Measurements from ENCODE around the gene SELENON.
A peak's percentile ranks its signal among the peaks of the same experiment; 100 is the strongest.

The SELENON gene

DNA sequence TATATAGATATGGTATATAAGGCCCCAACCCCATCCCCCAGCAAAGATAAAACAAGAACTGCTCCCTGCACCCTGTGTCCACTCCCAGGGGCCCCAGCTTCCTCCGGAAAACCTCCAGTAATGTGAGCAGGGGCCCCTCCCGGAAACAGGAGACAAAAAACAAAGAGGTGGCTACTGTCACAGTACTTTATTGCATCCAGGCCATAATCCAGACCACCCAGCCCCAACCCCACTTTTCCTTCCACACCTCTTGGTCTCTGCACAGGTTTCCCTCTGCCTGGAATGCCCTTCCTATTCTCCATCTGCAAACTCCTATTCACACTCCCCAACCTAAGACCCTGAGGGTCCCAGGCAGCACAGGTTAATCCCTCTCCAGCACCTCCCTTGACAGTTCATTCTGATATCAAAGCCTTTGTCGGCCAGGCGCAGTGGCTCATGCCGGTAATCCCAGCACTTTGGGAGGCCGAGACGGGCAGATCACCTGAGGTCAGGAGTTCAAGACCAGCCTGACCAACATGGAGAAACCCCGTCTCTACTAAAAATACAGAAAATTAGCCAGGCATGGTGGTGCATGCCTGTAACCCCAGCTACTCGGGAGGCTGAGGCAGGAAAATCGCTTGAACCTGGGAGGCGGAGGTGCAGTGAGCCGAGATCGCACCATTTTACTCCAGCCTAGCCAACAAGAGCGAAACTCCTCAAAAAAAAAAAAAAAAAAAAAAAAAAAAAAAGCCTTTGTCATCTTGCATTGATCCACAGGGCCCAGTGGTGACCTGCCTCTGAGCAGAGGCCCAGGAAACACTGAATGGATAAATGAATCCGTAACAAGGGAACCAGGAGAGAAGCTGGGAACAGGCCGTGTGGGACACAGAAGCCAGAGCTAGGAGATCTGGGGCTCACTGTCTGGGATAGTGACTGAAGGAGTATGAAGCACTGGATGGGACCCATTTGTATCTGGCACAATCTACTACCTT lies 61.6 kb downstream of the SELENON start (continued):
- TF ChIP-seq ZNF423 (tag by site-specific recombination; IDR thresholded peaks at IDR 0.05) (no peak), ZNF837 (tag by site-specific recombination; IDR thresholded peaks at IDR 0.05) (no peak), ZNF707 (tag by site-specific recombination; IDR thresholded peaks at IDR 0.05) (no peak), OSR2 (tag by site-specific recombination; IDR thresholded peaks at IDR 0.05) (peak; percentile 88), ZNF211 (tag by site-specific recombination; IDR thresholded peaks at IDR 0.05; ENCODE audit: low read depth) (no peak), ZNF549 (tag by site-specific recombination; IDR thresholded peaks at IDR 0.05) (no peak), ZNF626 (tag by site-specific recombination; IDR thresholded peaks at IDR 0.05) (no peak), ZBTB8A (tag by site-specific recombination; IDR thresholded peaks at IDR 0.05) (no peak), TCF7L2 (IDR thresholded peaks at IDR 0.05; ENCODE audit: borderline replicate concordance, low read depth, low read length) (0 out of 2 replicates have a peak, but pooled peaks have one; percentile 4), ZNF214 (tag by site-specific recombination; IDR thresholded peaks at IDR 0.05; ENCODE audit: borderline replicate concordance) (no peak), YY2 (tag by site-specific recombination; IDR thresholded peaks at IDR 0.05) (no peak), MYNN (tag by site-specific recombination; IDR thresholded peaks at IDR 0.05; ENCODE audit: borderline replicate concordance) (no peak), ZNF48 (tag by site-specific recombination; IDR thresholded peaks at IDR 0.05) (no peak), KLF1 (tag by site-specific recombination; IDR thresholded peaks at IDR 0.05) (no peak)
- TF ChIP-seq, protein P1, sequence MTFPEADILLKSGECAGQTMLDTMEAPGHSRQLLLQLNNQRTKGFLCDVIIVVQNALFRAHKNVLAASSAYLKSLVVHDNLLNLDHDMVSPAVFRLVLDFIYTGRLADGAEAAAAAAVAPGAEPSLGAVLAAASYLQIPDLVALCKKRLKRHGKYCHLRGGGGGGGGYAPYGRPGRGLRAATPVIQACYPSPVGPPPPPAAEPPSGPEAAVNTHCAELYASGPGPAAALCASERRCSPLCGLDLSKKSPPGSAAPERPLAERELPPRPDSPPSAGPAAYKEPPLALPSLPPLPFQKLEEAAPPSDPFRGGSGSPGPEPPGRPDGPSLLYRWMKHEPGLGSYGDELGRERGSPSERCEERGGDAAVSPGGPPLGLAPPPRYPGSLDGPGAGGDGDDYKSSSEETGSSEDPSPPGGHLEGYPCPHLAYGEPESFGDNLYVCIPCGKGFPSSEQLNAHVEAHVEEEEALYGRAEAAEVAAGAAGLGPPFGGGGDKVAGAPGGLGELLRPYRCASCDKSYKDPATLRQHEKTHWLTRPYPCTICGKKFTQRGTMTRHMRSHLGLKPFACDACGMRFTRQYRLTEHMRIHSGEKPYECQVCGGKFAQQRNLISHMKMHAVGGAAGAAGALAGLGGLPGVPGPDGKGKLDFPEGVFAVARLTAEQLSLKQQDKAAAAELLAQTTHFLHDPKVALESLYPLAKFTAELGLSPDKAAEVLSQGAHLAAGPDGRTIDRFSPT (tag by site-specific recombination; IDR thresholded peaks at IDR 0.05), result peak; percentile 16; the same call in 1 of the 2 replicates
- TF ChIP-seq, protein P2, sequence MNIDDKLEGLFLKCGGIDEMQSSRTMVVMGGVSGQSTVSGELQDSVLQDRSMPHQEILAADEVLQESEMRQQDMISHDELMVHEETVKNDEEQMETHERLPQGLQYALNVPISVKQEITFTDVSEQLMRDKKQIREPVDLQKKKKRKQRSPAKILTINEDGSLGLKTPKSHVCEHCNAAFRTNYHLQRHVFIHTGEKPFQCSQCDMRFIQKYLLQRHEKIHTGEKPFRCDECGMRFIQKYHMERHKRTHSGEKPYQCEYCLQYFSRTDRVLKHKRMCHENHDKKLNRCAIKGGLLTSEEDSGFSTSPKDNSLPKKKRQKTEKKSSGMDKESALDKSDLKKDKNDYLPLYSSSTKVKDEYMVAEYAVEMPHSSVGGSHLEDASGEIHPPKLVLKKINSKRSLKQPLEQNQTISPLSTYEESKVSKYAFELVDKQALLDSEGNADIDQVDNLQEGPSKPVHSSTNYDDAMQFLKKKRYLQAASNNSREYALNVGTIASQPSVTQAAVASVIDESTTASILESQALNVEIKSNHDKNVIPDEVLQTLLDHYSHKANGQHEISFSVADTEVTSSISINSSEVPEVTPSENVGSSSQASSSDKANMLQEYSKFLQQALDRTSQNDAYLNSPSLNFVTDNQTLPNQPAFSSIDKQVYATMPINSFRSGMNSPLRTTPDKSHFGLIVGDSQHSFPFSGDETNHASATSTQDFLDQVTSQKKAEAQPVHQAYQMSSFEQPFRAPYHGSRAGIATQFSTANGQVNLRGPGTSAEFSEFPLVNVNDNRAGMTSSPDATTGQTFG (tag by site-specific recombination; IDR thresholded peaks at IDR 0.05; ENCODE audit: borderline replicate concordance), result no peak
- TF ChIP-seq, protein P3, sequence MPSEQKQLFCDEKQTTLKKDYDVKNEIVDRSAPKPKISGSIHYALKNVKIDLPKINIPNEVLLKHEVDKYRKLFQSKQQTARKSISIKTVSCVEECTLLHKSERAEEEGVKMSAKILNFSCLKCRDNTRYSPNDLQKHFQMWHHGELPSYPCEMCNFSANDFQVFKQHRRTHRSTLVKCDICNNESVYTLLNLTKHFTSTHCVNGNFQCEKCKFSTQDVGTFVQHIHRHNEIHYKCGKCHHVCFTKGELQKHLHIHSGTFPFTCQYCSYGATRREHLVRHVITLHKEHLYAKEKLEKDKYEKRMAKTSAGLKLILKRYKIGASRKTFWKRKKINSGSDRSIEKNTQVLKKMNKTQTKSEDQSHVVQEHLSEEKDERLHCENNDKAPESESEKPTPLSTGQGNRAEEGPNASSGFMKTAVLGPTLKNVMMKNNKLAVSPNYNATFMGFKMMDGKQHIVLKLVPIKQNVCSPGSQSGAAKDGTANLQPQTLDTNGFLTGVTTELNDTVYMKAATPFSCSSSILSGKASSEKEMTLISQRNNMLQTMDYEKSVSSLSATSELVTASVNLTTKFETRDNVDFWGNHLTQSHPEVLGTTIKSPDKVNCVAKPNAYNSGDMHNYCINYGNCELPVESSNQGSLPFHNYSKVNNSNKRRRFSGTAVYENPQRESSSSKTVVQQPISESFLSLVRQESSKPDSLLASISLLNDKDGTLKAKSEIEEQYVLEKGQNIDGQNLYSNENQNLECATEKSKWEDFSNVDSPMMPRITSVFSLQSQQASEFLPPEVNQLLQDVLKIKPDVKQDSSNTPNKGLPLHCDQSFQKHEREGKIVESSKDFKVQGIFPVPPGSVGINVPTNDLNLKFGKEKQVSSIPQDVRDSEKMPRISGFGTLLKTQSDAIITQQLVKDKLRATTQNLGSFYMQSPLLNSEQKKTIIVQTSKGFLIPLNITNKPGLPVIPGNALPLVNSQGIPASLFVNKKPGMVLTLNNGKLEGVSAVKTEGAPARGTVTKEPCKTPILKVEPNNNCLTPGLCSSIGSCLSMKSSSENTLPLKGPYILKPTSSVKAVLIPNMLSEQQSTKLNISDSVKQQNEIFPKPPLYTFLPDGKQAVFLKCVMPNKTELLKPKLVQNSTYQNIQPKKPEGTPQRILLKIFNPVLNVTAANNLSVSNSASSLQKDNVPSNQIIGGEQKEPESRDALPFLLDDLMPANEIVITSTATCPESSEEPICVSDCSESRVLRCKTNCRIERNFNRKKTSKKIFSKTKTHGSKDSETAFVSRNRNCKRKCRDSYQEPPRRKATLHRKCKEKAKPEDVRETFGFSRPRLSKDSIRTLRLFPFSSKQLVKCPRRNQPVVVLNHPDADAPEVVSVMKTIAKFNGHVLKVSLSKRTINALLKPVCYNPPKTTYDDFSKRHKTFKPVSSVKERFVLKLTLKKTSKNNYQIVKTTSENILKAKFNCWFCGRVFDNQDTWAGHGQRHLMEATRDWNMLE (tag by site-specific recombination; conservative IDR thresholded peaks at IDR 0.05; ENCODE audit: low read depth), result no peak
- TF ChIP-seq, protein P4, sequence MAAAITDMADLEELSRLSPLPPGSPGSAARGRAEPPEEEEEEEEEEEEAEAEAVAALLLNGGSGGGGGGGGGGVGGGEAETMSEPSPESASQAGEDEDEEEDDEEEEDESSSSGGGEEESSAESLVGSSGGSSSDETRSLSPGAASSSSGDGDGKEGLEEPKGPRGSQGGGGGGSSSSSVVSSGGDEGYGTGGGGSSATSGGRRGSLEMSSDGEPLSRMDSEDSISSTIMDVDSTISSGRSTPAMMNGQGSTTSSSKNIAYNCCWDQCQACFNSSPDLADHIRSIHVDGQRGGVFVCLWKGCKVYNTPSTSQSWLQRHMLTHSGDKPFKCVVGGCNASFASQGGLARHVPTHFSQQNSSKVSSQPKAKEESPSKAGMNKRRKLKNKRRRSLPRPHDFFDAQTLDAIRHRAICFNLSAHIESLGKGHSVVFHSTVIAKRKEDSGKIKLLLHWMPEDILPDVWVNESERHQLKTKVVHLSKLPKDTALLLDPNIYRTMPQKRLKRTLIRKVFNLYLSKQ (tag by site-specific recombination; IDR thresholded peaks at IDR 0.05; ENCODE audit: borderline replicate concordance), result no peak
- TF ChIP-seq, protein P5, sequence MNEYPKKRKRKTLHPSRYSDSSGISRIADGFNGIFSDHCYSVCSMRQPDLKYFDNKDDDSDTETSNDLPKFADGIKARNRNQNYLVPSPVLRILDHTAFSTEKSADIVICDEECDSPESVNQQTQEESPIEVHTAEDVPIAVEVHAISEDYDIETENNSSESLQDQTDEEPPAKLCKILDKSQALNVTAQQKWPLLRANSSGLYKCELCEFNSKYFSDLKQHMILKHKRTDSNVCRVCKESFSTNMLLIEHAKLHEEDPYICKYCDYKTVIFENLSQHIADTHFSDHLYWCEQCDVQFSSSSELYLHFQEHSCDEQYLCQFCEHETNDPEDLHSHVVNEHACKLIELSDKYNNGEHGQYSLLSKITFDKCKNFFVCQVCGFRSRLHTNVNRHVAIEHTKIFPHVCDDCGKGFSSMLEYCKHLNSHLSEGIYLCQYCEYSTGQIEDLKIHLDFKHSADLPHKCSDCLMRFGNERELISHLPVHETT (tag by site-specific recombination; IDR thresholded peaks at IDR 0.05), result no peak
- TF ChIP-seq, protein P6, sequence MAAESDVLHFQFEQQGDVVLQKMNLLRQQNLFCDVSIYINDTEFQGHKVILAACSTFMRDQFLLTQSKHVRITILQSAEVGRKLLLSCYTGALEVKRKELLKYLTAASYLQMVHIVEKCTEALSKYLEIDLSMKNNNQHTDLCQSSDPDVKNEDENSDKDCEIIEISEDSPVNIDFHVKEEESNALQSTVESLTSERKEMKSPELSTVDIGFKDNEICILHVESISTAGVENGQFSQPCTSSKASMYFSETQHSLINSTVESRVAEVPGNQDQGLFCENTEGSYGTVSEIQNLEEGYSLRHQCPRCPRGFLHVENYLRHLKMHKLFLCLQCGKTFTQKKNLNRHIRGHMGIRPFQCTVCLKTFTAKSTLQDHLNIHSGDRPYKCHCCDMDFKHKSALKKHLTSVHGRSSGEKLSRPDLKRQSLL (tag by site-specific recombination; IDR thresholded peaks at IDR 0.05), result no peak

All from HEK293 (cell line).